Cortex of kidney (tissue), 1 donor: Measurements from ENCODE around the gene AVPR2.

Experiments used
- DNase-seq: peaks from one replicate; lab custom pipeline; 2025; lab: John Stamatoyannopoulos, UW

The AVPR2 gene

GRCh38 chrX:153871451-153871850 lies 33.0 kb upstream of the AVPR2 start:
- no peak for DNase-seq

- DNase-seq = no peak
These were observed 32.3 kb upstream of the AVPR2 start for GRCh38 chrX:153871946-153872878.

- DNase-seq = no peak
These were observed 31.0 kb upstream of the AVPR2 start for GRCh38 chrX:153873282-153874084.

DNA sequence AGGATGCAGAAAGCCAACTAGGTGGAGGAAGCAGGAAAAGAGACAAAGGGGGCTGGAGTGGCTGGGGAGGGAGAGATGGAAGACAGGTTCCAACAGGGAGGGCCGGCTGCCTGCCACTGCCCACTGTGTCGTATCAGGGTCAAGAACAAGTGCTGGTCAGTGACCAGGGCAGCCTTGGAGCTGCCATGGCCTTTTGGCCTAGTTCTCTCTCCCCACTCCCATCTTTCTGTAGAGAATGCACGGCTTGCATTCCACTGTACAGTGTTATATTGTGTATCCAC lies 30.4 kb upstream of the AVPR2 start:
- DNase-seq = no peak

DNA sequence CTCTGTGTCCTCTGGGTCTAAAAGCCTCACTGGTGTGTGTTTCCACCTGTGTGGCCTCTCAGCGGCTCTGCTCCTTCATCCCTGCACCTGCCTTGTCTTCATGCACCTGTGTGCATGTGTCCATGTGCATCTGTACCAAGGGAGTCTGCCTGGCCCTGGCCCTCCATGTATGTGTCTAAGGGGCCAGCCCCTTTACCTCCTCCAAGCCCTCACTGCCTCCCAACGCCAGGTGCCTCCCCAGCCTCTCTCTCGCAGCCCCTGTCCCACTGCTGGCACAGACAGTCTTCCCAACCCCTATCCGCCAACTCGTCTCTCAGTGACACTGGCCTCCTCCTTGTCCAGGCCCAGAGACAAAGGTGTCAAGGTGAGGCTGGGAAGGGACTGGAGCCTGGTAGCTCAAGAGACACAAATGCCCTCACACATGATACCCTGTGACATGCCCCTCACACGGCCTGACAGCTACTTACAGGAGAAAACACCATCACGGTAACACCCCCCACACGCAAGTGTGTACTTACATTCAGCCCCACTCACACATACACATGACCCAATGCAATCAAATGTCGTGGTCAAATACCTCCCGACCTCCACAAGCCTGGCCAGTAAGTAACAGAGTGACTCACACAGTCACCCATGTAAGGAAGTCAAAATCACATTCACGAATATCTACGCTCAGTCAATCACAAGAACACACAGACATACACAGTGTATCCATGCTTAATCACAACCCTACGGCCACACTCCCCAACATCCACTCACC lies 29.9 kb upstream of the AVPR2 start:
- DNase-seq = no peak

DNA sequence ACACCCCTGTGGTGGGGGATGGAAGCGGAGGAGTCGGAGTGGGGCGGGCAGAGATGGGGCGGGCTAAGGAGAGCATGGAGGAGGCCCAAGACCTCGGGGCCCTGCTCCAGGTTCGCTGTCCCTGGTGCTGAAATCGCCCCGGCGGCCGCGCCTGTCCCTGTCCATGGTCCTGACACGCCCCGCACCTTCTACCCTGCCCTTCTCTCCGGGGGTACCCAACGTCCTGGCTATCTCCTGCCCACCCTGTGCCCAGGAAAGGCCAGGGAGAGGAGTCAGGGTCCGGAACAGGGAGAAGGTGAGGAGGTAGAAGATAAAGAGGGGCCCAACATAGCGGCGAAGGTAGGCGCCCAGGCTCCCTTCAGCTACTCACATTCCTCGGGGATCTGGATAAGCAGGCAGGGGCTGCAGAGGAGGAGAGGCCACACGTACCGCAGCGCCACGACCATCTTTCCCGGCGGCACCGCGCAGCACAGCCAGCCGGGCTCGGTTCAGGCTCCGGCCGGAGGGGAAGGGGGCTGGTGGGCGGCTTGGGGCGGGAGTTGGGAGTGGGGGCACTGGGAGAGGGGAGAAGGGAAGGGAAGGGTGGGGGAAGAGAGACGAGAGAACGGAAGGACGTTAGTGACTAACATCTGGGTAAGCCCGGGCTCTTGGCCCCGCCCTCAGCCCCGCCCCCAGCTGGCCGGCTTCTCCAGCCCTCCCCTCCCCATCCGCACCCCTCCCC lies 28.9 kb upstream of the AVPR2 start:
- DNase-seq = no peak

DNA sequence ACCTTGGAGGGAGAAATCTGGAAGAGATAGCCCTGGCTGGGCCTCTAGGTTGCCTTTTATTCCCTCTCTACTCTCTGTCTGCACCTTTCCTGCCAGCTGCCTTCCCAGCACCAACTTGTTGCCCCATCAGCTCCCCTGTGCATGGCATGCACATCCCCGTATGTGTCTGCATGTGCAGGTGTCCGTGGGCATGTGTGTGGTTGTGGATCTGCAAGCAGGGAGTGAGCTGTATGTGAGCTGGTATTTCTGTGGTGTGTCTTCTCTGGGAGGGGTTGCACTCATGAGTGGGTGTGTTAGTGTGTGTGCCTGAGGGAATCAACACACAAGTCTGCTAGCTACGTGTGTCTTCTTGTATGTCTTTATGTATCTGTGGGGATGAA lies 28.4 kb upstream of the AVPR2 start:
- DNase-seq = no peak

- no peak for DNase-seq
These were observed 26.8 kb upstream of the AVPR2 start for GRCh38 chrX:153877571-153878261.

GRCh38 chrX:153878345-153878744 lies 26.1 kb upstream of the AVPR2 start:
- no peak for DNase-seq

GRCh38 chrX:153878969-153879653 lies 25.4 kb upstream of the AVPR2 start:
- no peak for DNase-seq

GRCh38 chrX:153879741-153880439 lies 24.6 kb upstream of the AVPR2 start:
- DNase-seq = no peak

GRCh38 chrX:153880440-153880815 lies 24.0 kb upstream of the AVPR2 start:
- no peak for DNase-seq

GRCh38 chrX:153881281-153881680 lies 23.2 kb upstream of the AVPR2 start:
- no peak for DNase-seq

GRCh38 chrX:153882086-153882498 lies 22.4 kb upstream of the AVPR2 start:
- no peak for DNase-seq

- no peak for DNase-seq
These were observed 21.9 kb upstream of the AVPR2 start for GRCh38 chrX:153882557-153882956.

GRCh38 chrX:153883163-153883843 lies 21.2 kb upstream of the AVPR2 start:
- DNase-seq = no peak

- no peak for DNase-seq
These were observed 20.3 kb upstream of the AVPR2 start for GRCh38 chrX:153884136-153884535.

DNA sequence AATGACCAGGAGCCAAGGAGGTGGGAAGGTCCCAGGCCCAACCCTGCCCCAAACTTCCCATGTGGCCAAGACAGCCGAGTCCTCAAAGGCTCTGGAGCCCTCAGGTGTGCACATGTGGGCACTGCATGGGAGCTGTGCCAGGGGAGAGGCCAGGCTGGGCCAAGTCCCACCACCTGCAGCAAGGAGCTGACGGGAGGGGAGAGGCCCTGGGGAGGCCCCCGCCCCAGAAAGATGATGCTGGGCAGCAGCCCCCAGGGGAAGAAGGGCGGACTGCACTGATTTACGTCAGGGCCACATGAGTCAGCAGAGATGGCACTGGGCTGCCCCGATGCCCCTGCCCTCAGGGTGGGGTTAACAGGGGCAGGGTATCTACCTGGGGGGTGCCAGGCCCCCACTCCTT lies 19.9 kb upstream of the AVPR2 start:
- DNase-seq = no peak

DNA sequence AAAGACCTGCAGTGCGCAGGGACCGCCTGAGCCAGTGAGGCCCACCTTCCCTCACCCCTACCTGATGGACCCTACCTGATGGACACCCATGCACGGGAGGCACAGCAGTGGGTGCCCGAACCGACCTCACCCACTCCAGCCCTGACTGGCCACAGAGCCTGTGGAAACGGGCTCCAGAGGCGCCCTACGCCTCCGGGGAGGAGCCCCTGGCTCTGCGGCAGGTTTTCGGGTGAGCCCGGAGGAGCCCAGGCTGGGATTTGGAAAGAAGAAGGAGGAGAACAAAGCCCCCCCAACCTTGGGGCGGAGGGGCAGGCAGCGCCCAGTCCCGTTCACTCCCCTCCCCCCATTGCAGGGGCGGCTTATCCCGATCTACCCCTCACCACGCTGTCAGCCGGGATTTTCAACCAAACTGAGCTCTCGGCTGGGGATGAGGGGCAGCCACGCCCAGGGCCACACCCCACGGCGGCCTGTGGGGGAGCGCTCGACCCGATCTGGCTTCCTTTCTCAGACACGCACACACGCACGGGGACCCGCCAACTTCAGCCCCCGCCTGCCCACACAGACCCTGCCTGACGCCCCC lies 19.2 kb upstream of the AVPR2 start:
- DNase-seq = no peak
